GM19240 (cell line): ENCODE measurements around the gene DBX1.
"Not testable (repeated sequence)": the region's sequence is repeated elsewhere in the genome, so short reads cannot be mapped to it uniquely, and the experiment has no call there.

Source experiments
- DNase-seq: peaks from one replicate; pipeline ENCODE4 v3.0.0; 2011; ENCODE audit warnings: low spot score; ENCODE audit not compliant: insufficient read length

The DBX1 gene, protein sequence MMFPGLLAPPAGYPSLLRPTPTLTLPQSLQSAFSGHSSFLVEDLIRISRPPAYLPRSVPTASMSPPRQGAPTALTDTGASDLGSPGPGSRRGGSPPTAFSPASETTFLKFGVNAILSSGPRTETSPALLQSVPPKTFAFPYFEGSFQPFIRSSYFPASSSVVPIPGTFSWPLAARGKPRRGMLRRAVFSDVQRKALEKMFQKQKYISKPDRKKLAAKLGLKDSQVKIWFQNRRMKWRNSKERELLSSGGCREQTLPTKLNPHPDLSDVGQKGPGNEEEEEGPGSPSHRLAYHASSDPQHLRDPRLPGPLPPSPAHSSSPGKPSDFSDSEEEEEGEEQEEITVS

DNA sequence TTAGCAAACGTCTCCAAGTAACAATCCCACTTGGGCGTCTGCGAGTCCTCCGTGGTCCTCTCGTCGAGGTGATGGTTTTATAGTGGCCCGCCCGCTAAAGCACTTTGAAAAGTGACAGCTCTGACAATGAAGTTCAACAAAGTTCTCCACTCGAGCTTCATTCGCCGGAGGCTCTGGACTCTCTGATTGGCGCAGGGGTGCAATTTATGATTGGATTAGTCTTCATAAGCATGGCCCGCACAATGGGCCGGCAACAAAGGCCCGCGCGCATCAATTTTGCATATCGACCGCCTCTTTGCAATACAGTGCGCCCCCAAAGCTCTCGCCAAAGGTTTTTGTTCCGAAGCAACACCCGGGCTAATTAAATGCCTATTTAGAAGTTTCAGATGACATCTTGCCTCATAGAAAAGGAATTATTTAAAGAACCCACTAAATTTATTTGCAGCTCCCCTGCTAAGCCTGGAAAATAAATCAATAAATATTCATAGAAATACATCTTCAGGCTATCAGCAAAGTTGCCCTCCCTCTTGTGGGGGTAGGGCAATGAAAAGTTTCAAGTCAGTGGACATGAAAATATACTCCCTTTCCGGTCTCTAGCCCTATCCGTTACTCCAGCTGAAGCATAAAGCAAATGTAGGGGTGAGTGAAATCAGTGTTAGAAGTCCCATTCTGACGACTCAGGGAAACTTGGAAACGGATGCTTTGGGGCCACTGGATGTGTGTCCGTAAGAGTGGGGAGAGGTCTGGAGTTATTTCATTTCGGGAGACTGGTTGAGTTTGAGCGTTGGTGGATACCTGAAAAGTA, at the start of gene DBX1:
Gene DBX1, minus strand, starts transcription at position 51 of the 805 bp plus-strand sequence. CDS start 151 bp downstream, outside the sequence.
- DNase-seq, result no peak

DNA sequence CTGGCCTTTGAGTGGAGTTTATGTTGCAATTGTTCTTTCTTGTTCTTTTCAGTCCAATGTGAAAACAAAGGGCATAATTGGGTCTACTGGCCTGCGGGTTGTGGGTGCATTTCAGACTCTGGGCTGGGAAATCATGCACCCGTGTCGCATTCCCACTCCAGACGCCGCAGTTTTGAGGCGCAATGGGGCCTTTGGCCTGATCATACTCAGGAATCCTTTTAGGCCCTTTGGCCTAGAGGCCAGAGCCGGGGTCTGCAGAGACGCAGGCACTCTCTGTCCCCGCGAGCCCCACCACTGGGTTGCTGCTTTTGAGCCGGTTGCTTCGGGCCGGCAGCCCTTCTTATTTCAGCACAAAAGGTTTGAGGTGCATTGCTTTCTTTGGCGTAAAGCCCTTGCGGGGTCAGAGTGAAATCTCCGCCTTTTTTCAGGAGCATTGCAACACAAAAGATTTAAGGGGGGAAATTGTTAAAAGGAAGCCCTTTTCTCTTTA, 48.4 kb upstream of the DBX1 start:
- DNase-seq, result no peak

DNA sequence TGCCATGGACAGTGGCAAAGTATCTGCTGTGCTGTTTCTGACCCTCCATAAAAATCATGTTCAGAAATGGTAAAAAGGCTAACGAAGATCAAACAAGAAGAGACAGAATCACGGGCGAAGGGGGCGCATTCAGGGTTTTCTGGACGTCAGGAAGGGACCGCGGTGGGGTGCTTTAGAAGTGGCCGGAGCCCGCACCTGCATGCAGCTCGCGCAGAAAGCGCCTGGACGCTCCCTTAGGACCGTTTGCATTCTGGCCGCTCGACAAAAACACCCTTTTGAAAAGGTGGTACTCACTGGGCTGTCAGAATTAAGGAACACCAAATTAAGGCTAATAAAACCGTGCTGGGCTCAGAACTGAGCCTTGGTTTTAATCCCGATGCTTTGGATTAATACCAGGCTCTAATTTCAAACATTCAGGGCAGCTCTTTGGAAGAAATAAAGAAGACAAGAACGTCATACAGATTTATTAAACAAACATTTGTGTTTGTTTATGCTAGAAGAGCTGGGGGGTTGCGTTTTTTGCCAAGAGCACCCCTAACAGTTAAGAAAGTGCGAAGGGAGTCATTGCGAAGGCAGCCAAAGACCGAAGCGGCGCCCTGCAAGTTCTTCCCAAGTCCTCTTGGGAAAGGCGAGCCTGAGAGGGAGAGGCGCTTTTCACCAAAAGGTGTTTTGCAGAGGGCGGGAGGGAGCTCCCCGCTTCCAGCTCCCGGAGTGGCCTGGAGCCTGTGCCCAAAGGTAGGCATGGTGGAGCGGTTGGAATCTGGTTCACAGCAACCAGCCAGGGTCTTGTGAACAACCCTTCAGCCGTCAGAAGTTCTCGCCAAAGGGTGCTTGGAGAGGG, 47.7 kb upstream of the DBX1 start:
- no peak for DNase-seq

DNA sequence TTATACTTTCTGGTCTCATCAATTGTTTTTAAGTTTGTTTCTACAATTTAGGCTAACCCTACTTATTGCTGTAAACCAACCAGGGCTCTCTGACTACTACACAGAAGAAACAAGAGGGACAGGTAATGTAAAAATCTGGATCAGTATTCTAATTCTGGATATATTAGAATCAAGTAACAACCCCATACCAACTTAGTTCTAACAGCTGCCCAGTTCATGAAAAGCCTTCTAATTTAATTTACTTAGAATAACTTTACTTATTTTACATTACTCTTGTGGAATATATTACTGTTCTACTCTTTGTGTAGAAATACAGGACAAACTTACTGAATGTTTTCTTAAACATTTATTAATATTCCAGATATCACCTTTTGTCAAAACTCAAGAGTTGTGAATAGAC, 45.5 kb upstream of the DBX1 start:
- no peak for DNase-seq

DNA sequence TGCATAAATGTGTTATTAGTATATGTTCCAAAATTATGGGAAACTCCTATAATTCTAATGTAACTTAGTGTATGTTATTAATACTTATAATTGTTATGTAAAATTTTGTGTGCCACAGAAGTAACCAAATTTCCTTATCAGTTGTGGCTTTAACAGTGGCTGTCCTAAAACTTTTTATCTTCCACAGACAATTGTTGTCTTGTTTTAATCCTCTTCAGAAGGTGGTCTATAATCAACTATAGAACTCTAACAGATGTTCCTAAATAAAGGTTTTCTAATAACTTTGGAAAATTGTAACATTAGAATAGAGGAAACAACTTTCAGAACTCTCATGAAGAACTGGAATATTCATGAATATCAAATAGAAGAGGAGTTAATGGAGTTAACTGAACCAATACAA, 44.4 kb upstream of the DBX1 start:
- no peak for DNase-seq

DNA sequence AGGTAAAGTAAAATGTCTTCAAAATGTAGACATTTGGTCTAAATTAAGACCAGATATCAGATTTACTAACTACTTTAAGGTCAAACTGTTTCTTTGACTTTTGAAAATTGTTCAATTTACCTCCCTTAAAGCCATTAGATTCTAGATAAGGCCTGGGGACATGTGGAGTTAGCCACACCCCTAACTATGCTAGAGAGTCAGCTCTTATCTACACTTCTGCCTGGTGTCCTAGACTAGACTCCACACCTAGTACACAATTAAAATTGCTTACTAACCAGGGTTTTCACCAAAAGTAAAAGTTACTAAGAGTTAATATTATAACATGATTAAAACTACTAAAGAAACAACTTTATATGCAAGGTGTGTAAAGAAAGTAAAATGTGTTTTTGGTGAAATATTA, 43.6 kb upstream of the DBX1 start:
- no peak for DNase-seq

DNA sequence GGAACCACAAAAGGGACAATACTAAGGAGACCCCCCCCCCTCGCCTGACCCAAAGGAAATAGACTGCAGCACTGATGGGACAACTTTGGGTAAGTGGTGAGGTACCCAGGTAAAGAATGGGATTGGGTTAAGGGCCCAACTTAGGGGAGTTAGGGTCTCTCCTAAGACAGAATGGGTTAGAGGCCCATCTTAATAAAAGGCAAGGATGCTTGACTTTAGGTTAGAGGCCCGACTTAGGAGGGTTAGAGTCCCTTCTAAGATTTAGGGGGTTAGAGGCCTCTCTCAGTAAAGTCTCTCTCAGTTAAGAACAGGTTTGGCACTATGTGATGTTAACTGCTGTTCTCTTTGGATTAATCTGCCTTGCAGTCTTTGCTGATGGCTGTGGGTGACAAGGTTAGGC, 41.0 kb upstream of the DBX1 start:
- DNase-seq, result no peak

DNA sequence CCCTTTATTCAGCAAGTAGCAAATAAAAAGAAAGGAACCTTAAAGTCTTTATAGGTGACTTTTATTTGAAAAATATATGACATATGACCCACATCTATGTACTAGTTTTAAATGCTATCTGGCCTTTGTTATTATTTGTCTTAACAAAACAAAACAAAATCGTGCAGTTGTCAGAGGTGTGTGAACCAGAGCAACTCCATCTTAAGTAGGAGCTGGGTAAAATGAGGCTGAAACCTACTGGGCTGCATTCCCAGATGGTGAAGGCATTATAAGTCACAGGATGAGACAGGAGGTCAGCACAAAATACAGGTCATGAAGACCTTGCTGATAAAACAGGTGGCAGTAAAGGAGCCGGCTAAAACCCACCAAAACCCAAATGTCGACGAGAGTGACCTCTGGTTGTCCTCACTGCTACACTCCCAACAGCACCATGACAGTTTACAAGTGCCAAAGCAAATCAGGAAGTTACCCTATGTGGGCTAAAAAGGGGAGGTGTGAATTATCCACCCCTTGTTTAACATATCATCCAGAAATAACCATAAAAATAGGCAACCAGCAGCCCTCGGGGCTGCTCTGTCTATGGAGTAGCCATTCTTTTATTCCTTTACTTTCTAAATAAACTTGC, 40.2 kb upstream of the DBX1 start:
- not testable (repeated sequence) for DNase-seq

DNA sequence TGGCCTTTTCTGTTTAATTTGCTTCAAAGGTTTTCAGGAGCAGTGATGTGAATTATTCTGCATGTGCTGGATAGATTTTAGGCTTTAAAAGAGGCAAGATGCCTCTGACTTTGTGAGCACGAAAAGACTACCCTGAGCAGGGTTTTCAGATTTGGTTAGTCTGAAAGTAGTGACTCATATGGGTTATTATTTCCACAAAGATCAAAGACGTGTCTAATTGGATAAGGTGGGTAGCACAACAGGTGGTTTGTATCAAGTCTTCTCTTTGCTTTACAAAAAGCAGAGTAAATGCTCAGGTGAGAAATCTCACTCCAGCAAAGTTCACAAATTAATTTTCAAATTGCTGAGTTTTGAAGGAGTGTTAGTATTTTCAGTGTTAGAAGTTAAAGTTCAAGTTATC, 37.6 kb upstream of the DBX1 start:
- DNase-seq, result no peak

DNA sequence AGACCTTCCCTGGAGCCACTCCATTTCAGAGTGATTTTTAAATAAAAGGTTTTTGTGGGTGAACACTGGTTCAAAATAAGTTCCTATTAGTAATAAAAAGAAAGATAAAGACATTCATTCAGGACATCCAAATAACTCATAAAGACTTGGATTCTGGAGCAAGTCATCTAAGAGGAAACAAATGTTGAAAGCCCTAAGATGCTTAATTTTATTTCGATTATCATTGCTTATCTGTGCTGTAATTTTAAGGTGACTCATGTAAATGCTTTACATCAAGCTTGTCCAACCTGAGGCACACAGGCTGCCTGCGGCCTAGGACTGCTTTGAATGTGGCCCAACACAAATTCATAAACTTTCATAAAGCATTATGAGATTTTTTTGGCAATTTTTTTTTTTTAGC, 34.2 kb upstream of the DBX1 start:
- DNase-seq, result no peak

DNA sequence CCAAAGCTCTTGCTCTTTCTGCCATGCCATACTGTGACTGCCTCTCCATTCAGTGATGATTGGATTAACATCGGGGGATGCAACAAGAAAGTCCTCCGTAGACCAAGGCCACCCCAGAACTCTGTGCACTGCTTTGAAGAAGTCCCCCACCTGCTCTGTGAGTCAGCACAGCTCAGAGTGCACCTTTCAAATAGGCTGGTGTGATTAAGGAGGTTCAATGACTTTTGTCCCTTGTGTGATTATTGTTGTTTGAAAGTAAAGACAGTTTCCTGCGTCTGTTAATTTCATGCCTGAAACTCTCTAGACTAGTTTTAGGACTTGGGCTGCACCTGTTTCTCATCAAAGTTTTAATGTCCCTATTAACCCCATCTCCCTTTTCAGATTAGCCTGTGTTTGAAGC, 33.0 kb upstream of the DBX1 start:
- no peak for DNase-seq

DNA sequence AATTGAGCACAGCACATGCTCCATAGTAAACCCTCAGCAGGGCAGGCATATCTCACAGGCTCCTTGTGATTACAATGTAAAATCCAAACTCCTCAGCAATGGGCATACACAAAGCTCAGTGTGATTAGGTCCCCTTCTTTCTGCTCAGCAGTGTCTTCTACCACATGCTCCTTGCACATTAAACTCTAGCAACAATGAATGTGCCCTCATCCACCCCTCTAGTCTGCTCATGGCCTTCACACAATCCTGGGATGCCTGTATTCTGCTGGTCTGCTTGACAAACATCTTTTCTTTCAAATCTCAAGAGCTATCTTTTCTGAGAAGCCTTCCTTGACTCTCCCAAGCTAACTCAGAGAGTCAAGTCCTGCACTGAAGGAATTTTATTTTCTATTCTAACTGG, 32.4 kb upstream of the DBX1 start:
- no peak for DNase-seq

DNA sequence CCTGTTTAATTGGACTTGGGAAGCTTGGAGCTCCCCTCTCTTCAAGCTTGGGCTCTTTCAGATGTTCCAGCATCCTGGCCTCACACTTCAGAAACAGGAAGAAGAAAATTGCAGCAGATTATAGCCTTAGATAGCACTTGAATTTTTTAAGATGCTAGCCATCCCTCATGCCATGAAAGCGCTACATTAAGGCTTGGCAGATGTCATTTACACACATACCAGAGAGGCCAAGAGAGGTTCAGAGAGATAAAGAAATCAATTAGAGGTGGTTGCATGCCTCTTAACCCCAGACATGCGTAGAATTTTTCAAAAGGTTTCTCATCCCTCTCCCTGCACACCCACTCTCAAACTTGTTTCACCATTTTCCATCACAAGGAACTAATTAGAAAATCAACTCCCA, 31.9 kb upstream of the DBX1 start:
- no peak for DNase-seq

DNA sequence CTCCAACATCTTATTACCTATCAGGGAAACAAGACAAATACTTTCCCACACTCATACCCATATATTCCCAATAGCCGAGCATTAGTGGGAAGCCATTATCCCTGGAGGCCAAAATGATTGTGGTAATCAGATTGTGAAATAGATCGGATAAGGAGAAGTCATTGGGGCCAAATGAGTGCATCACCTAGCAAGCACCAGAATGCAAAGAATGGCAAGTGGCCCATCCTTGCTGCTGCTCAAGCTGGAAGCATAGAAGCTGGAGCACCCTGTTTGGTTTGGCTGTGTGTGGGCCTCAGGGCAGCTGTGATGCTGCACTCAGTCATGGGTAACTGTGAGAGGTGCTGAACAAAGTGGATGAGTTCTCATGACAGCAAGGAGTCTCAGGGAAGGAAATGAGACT, 18.7 kb upstream of the DBX1 start:
- DNase-seq, result no peak

DNA sequence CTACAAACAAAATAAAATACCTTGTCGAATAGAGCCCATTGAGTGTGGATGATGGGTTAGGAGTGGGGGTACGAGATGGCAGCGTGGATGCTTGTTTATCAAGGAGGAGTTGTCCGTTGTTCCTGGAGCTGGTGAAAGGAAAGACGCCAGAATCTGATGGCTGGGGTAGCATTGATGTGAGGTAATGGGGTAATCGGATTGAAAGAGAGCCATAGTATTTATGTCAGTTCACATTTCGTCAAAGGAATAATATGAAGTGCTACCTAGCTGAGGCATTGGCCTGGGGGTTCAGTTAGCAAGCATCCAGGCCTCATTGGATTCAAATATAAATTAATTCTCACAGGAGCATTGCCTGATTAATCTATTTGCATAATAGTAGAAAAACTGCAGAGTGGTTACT, 16.9 kb upstream of the DBX1 start:
- no peak for DNase-seq

DNA sequence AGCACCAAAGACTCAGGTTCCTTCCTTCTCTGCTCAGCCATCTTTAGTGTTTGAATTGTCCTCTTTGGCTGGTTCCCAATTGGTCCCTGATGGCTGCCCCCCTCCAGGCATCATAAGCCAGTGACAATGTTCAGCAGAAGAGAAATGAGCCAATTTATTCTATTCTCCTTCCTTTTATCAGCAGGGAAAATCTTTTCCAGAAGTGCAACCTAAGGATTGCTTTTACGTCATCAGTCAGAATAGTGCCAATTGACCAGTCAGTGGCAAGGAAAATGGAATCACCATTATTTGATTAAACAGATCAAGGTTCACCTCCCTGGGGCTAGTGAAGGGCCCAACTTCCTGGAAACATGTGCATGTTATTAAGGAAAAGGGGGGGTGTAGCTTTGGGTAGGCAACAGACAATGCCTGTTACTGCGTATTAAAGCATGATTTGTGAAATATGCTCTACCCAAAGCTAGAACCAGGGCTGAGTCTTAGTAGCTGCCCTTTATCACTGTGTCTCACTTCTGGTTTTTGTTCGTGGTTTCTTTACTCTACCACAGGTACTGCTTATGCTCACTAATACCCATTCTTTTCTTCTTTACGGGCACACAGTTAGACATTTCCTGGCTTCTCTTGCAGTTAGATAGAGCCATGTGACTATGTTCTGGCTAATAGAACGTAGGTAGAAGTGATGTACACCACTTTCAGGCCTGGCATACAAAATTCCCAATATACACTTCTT, 12.6 kb upstream of the DBX1 start:
- DNase-seq, result no peak

DNA sequence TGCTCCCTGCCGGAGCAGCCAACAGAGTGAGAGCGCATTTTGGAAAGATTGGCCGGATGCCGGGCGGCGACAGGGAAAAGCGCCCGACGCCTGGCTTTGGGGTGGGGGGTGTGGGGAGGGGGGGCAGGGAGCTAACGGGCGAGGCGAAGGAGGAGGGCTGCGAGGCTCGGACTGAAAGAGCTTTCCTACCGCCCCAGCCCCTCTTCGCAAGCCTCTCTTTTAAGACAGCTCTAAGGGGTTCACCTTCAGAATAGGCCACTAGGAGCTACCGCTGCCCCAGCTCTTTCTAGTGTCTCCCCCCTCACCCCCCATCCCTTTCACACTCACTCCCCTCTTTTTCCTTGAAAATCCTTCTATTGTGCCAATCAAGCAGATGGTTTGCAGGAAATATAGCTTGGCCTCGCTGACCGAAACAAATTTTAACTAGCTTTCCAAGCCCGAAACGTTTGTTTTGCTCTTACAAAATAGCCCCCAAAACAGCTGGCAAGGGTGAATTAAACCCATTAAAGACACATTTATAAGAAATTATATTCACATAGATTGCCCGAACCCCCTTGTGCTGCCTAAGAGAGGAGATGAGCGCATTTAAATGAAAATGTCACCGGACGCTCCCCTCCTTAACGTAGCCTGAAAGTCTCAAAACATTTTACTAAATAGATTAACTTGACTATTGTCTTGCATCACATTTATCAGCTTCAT, 3.7 kb upstream of the DBX1 start:
- DNase-seq, result no peak

DNA sequence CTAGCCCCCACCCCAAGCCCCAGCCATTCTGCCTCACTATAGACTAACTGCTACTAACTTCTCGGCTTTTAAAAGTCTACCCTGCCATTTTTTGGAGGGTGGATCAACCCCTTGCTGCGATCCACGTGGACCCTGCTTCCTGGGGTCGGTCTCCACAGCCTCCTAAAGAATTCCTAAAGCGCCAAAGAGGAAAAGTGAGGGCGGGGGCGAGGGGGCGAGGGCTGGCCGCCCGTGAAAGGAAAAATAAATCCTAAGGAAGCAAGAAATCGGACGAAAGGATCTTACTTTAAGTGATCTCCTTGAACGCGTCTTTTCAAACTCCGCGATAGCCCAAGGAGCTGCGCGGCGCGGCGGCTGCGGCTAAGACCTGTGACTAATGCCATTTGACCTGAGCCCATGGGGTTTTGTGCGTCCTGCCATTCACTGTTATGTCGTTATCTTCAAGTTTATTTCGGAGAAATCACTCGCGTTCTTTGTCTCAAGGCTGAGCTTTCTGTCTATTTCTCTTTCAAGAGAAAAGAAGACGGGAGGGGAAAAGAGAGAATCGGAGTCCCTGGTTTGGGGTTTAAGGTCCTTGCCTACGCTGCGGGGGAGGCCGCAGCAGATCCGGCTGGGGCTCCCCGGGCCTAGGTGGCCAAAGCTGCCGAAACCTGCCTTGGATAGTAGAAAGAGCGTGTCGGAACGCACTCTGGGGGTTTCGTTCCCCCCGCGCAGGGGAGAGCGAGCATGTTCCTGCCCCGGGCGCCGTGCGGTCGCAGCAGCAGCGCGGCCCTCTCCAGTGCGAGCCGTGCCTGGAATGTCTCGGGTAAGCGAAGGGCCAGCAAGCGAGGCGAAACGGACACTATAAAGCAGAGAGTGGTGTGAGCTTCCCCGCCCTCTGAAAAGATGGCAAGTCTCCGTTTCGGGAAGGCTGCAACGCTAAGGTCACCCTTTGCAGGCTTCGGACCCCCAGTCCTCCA, 2.8 kb upstream of the DBX1 start:
- DNase-seq, result no peak
